ENCODE results near the gene NRP1.

NRP1 gene

DNA sequence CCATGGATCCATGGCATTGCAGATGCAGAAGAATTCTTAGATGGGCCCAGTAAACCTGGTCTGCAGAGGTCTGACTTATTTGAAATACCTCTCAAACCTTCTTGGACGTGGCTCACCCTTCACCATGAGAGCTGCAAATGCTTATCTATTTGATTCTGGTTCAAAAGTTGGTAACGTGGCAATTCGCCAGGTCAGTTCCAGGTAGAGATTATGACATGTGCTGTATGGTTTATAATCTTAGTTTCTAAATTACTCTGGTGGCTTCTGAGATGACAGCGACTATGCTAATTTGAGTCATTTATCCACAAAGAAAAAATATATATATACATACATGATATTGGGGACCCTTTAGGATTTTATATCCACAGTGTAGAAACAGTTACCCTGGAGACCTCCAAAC is 68.8 kb downstream of the NRP1 start:
- no peaks in the 10 kb centered on the region for H3F3A ChIP-seq (ENCODE audit: insufficient read depth, low read length)
- no peaks in the 10 kb centered on the region for H3K9me3 ChIP-seq (replicated peaks; ENCODE audit: insufficient read depth, low read length)
- H3K79me2 ChIP-seq (ENCODE audit: low read length) = no peaks in the 10 kb centered on the region
- TF ChIP-seq EZH2 (optimal IDR thresholded peaks at IDR 0.05; ENCODE audit: low read depth, low read length) = no peak
- TF ChIP-seq, protein P1, sequence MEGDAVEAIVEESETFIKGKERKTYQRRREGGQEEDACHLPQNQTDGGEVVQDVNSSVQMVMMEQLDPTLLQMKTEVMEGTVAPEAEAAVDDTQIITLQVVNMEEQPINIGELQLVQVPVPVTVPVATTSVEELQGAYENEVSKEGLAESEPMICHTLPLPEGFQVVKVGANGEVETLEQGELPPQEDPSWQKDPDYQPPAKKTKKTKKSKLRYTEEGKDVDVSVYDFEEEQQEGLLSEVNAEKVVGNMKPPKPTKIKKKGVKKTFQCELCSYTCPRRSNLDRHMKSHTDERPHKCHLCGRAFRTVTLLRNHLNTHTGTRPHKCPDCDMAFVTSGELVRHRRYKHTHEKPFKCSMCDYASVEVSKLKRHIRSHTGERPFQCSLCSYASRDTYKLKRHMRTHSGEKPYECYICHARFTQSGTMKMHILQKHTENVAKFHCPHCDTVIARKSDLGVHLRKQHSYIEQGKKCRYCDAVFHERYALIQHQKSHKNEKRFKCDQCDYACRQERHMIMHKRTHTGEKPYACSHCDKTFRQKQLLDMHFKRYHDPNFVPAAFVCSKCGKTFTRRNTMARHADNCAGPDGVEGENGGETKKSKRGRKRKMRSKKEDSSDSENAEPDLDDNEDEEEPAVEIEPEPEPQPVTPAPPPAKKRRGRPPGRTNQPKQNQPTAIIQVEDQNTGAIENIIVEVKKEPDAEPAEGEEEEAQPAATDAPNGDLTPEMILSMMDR (IDR thresholded peaks at IDR 0.05; ENCODE audit: low read length) = no peak
- no peak for TF ChIP-seq EZH2phosphoT487 (IDR thresholded peaks at IDR 0.05; ENCODE audit: low read length)
- no peak overlapping the region for H3K4me3 ChIP-seq (ENCODE audit: low read length)
- no peak overlapping the region for H3K4me2 ChIP-seq (ENCODE audit: low read depth, low read length)
- H4K20me1 ChIP-seq (ENCODE audit: insufficient read depth, low read length) = no peaks in the 10 kb centered on the region
- no peak overlapping the region for H3K9ac ChIP-seq (ENCODE audit: low read length)
- no peaks in the 10 kb centered on the region for H3K4me1 ChIP-seq (ENCODE audit: low read length)
- H3K27me3 ChIP-seq (replicated peaks; ENCODE audit: insufficient read depth, low read length) = no peaks in the 10 kb centered on the region
- DNase-seq = no peak
- no peak overlapping the region for H2AFZ ChIP-seq (ENCODE audit: low read length)
- no peak overlapping the region for H3K27ac ChIP-seq (ENCODE audit: low read length)
- H3K9me2 ChIP-seq (replicated peaks; ENCODE audit: insufficient read depth, low read length) = no peaks in the 10 kb centered on the region
- no peaks in the 10 kb centered on the region for H3K36me3 ChIP-seq (replicated peaks; ENCODE audit: insufficient read depth, low read length)

- Histone ChIP-seq H3K9ac (ENCODE audit: low read length) (no peak overlapping the region), H4K20me1 (ENCODE audit: insufficient read depth, low read length) (no peaks in the 10 kb centered on the region), H3K4me3 (ENCODE audit: low read length) (no peak overlapping the region), H3F3A (ENCODE audit: insufficient read depth, low read length) (no peaks in the 10 kb centered on the region), H3K36me3 (replicated peaks; ENCODE audit: insufficient read depth, low read length) (no peaks in the 10 kb centered on the region), H2AFZ (ENCODE audit: low read length) (no peak overlapping the region), H3K27ac (ENCODE audit: low read length) (no peak overlapping the region), H3K4me2 (ENCODE audit: low read depth, low read length) (no peak overlapping the region), H3K79me2 (ENCODE audit: low read length) (no peaks in the 10 kb centered on the region), H3K4me1 (ENCODE audit: low read length) (no peaks in the 10 kb centered on the region), H3K9me3 (replicated peaks; ENCODE audit: insufficient read depth, low read length) (no peaks in the 10 kb centered on the region), H3K9me2 (replicated peaks; ENCODE audit: insufficient read depth, low read length) (no peaks in the 10 kb centered on the region), H3K27me3 (replicated peaks; ENCODE audit: insufficient read depth, low read length) (no peaks in the 10 kb centered on the region)
- DNase-seq = no peak
- TF ChIP-seq, protein P1 (IDR thresholded peaks at IDR 0.05; ENCODE audit: low read length) = no peak
- TF ChIP-seq EZH2phosphoT487 (IDR thresholded peaks at IDR 0.05; ENCODE audit: low read length) = no peak
Measured at GRCh38 chr10:33263453-33263852, 71.0 kb downstream of the NRP1 start.

DNA sequence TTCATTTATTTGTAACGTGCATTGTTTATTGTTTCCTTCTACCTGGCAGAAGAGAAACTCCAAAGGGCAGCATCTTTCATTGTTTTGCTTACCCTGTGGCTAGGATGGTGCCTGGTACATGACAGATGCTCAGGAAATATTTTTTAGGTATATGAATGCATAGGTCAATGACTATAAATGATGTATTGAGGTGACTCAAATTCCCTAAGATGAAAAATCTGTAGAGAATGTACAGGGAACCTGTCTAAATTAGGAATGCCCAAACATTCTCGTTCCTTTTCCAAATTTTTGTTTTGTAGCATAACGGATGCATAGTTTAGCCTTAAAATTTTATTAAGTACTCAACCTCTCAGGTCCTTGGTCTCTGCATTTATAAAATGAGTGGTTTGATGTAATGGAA is 71.6 kb downstream of the NRP1 start:
- Histone ChIP-seq H3K79me2 (ENCODE audit: low read length) (no peaks in the 10 kb centered on the region), H3K27me3 (replicated peaks; ENCODE audit: insufficient read depth, low read length) (no peaks in the 10 kb centered on the region), H3K27ac (ENCODE audit: low read length) (no peak overlapping the region), H3K9ac (ENCODE audit: low read length) (no peak overlapping the region), H3K4me2 (ENCODE audit: low read depth, low read length) (no peak overlapping the region), H3K4me3 (ENCODE audit: low read length) (no peak overlapping the region), H3K9me3 (replicated peaks; ENCODE audit: insufficient read depth, low read length) (no peaks in the 10 kb centered on the region), H4K20me1 (ENCODE audit: insufficient read depth, low read length) (no peaks in the 10 kb centered on the region), H3K4me1 (ENCODE audit: low read length) (no peaks in the 10 kb centered on the region), H2AFZ (ENCODE audit: low read length) (no peak overlapping the region), H3K9me2 (replicated peaks; ENCODE audit: insufficient read depth, low read length) (no peaks in the 10 kb centered on the region), H3K36me3 (replicated peaks; ENCODE audit: insufficient read depth, low read length) (no peaks in the 10 kb centered on the region), H3F3A (ENCODE audit: insufficient read depth, low read length) (no peaks in the 10 kb centered on the region)
- DNase-seq = no peak
- TF ChIP-seq EZH2 (optimal IDR thresholded peaks at IDR 0.05; ENCODE audit: low read depth, low read length) (no peak), EZH2phosphoT487 (IDR thresholded peaks at IDR 0.05; ENCODE audit: low read length) (no peak)
- TF ChIP-seq, protein P1 (IDR thresholded peaks at IDR 0.05; ENCODE audit: low read length) = no peak
